SU-DHL-6 (cell line): ENCODE data around the gene HK2.

Source experiments
- EZH2phosphoT487 ChIP-seq: fragments of 200-600 bp; sonication (generic), shearing (Covaris generic); conservative IDR thresholded peaks from 2 replicates; pipeline ENCODE4 v1.6.1; 2018; ENCODE audit warnings: mild to moderate bottlenecking, antibody characterized with exemption, low read length, moderate library complexity, mixed read lengths
- TF ChIP-seq, protein P1 (sequence below): fragments of 200-600 bp; sonication (generic); IDR thresholded peaks from one replicate; pipeline ENCODE4 v1.5.1; 2017; ENCODE audit warnings: antibody characterized with exemption, mild to moderate bottlenecking, low read length, moderate library complexity; ENCODE audit not compliant: insufficient read depth, poor library complexity, severe bottlenecking

DNA sequence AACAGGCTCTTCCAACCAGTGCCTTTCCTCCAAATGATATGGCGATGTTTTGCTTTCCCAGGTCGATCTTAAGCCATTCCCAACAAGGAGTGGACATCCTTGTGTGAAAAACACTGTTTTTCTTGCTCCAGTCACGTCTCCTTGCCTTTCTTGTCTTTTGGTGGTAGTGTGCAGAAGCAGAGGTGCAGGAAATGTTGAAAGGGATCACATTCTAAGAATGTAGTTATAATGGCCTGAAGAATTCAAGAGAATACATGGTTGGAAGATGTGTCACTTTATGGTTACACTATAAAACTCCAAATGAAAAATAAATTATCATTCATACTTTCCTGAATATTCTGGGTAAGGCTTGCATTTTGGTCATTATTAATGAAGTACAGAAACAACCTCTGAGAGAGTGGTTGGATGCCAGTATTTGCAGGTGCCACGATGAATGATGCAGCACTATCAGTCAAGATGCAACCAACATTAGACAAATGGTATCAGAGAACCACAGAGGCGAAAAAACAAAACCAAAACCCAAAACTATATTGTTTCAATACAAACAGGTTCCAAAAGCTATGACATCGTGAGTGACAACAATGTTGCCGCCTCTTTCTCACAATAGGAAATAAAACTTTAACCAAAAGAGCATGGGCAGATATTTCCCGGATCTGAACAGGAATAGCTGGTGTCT is 97.0 kb downstream of the HK2 start:
- TF ChIP-seq, protein P1, sequence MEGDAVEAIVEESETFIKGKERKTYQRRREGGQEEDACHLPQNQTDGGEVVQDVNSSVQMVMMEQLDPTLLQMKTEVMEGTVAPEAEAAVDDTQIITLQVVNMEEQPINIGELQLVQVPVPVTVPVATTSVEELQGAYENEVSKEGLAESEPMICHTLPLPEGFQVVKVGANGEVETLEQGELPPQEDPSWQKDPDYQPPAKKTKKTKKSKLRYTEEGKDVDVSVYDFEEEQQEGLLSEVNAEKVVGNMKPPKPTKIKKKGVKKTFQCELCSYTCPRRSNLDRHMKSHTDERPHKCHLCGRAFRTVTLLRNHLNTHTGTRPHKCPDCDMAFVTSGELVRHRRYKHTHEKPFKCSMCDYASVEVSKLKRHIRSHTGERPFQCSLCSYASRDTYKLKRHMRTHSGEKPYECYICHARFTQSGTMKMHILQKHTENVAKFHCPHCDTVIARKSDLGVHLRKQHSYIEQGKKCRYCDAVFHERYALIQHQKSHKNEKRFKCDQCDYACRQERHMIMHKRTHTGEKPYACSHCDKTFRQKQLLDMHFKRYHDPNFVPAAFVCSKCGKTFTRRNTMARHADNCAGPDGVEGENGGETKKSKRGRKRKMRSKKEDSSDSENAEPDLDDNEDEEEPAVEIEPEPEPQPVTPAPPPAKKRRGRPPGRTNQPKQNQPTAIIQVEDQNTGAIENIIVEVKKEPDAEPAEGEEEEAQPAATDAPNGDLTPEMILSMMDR = no peak
- no peak for TF ChIP-seq EZH2phosphoT487
